ENCODE results near the gene SOCS3. TPM values are rescaled to one million over a fixed set of nuclear protein-coding genes. Genes with fewer than 3 reads are reported as not detected.

Gene SOCS3
- 10.4 and 28.0 TPM in 2 replicates for total RNA-seq

GRCh38 chr17:78359997-78360370 is at the start of gene SOCS3:
TSS of gene SOCS3 (minus strand) at chr17:78360077. CDS start at chr17:78359095, 982 bp downstream.

GRCh38 chr17:78378225-78379130 is 18.6 kb upstream of the SOCS3 start, which contains the start of gene PGS1:
TSS of gene PGS1 (plus strand) at chr17:78378649. CDS start at chr17:78378666, 17 bp downstream.

Other genes with a start within 250 kb of the SOCS3 start
- gene TMC6, start 231.3 kb downstream of the SOCS3 start, total RNA-seq, result 69.5 and 106 TPM in 2 replicates
- 0.21 and 0.48 TPM in 2 replicates for gene TMC8, start 229.3 kb downstream of the SOCS3 start, total RNA-seq
- gene C17orf99, start 213.7 kb downstream of the SOCS3 start, total RNA-seq, result 0.72 and 3.4 TPM in 2 replicates
- 36.4 and 92.8 TPM in 2 replicates for gene SYNGR2, start 191.5 kb downstream of the SOCS3 start, total RNA-seq
- gene TK1, start 173.0 kb downstream of the SOCS3 start, total RNA-seq, result 0.43 and 25.8 TPM in 2 replicates
- 27.0 and 32.8 TPM in 2 replicates for gene AFMID, start 172.7 kb downstream of the SOCS3 start, total RNA-seq
- 1.3 and 4.8 TPM in 2 replicates for gene BIRC5, start 145.8 kb downstream of the SOCS3 start, total RNA-seq
- gene TMEM235, start 128.4 kb downstream of the SOCS3 start, total RNA-seq, result not detected in 2 replicates
- 17.1 and 26.4 TPM in 2 replicates for gene PGS1, start 18.6 kb upstream of the SOCS3 start, total RNA-seq
- under 0.01 TPM in 1 of 2 replicates, not detected in the other for gene DNAH17, start 217.3 kb upstream of the SOCS3 start, total RNA-seq

All from tracheal epithelial cell (primary cell).